ENCODE results near the gene PIP5K1C.

PIP5K1C gene

DNA sequence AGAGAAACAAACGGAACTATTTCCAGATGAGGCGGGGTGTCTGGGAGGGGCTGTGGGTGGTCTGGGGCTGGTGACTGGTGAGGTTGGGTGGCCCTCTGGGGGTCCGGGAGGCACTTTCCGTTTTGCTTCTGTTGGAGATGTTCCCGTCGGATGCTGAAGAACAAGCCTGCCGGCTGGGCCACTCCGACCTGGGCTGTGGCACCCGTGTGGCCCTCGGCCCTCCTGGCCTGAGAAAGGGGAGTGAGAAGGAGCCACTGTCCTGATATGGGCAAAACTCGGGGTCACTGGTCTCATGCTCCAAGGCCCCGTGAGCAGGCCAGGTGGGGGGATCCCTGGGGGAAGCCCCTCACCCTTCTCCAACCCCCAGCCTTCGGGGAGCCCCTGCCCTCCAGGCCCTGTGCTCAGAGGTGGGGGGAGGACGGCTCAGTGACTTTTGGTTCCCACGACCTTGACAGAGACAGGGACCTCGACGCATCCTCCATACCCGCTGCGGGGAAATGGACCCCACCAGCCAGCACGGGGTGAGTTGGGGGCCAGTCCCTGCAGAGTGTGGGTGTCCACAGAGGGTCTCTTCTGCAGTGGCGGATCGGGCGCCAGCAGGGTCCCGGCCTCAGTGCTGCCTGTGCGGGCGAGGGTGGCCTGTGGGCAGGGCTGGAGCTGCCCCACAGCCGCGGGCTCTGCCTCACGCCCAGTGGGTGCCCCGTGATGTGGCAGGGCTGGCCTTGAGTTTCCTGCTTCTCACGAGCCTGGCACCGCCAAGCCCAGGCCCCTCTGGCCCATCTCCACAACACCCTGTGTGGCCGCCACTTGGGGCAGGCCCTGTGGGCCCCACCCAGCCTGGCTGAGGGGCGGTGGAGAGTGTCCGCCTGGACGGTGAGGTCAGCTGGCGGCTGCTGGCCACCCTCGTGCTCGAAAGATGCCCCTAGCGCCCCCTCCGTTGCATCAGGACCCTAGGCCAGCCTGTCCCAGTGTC is 89.2 kb downstream of the PIP5K1C start:
- no peak for DNase-seq (ENCODE audit: low read depth)

DNA sequence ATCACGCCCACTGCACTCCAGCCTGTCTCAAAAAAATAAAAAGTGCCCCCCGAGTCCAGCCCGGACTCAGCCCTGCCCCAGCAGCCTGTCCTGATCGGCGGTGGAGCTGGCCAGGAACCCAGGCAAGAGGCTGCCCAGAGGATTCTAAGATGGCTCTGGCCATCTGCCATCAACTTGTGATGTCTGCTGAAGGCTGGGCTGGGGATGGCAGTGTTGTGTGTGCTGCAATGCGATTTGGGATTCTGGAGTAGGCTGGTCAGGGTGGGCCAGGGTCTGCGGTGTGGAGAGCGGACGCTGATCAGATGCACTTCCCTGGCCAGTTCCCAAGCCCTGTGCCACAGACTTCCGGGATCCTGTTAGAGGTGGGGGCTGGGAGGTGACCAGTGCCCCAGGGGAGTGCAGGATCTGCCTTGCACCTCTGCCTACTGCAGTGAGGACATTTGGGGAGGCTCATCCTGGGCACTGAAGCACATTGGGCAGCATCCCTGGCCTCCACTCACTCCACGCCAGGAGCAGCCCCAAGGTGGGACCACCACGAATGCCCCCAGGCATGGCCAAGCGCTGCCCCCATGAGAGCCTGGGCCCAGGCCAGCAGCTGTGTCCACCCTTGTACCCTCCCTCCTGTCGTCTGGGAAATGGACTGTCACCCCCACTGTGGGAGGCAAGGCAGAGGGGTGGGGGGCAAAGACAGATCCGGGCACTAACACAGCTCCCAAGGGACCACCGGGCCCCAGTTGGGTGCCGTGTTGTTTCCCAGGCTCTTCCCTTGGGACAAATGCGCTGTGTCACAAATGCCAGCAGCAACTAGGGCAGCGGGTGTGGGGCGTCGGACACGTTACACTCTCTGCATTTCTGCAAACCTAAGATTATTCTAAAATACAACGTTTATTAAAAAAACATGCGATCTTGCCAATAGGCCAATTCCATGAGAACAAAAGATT is 90.2 kb downstream of the PIP5K1C start:
- DNase-seq (ENCODE audit: low read depth): no peak

DNA sequence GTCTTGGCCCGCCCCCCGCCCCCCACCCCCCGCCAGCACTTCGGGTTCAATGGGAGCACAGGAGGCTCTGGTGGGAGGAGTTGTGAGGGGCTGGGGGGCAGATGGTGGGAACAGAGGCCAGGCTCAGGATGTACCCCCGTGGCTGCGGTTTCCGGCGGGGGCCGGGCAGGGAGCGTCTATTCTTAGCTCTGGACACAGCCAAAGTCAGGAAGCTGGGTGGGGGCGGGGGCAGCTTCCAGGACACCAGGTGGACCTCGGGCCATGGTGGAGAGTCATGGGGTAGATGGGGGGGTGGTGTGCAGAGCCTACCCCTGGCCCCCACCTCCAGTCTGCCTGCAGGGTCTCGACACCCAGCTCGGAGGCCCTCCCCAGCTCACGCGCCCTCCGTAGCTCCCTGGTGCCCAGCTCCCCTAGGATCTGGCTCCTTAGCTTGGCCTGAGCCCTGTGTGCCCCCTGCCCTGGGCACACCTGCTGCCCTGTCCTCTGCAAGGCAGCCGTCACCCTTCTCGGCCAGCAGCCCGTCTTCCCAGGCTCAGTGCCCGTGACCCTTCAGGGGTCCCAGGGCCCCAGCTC is 91.4 kb downstream of the PIP5K1C start:
- DNase-seq (ENCODE audit: low read depth): no peak

DNA sequence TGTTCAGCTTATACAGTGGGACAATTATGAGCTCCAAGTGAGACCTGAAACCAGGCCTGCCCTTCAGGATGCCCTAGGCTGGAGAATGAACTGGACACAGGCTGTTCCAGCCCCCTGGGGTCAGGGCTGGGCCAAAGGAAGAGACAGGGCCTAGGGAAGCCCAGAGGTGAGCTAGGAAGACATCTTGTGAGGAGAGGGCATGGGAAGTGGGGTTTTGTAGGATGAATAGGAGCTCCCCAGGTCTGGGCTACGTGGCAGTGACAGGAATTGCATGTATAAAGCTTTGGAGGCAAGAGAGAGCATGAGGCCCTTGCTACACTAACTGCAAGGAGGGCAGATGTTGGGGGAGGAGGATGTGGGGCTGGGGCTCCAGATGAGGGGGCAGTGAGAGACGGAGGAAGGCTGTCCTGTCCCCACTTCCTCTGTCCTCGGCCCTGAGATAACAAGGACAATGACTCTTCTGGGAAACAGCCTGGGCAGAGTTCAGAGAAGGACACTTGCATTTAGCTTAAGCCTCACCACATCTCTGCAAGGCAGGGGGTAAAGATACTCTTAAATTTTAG is 92.1 kb downstream of the PIP5K1C start:
- no peak for DNase-seq (ENCODE audit: low read depth)

DNA sequence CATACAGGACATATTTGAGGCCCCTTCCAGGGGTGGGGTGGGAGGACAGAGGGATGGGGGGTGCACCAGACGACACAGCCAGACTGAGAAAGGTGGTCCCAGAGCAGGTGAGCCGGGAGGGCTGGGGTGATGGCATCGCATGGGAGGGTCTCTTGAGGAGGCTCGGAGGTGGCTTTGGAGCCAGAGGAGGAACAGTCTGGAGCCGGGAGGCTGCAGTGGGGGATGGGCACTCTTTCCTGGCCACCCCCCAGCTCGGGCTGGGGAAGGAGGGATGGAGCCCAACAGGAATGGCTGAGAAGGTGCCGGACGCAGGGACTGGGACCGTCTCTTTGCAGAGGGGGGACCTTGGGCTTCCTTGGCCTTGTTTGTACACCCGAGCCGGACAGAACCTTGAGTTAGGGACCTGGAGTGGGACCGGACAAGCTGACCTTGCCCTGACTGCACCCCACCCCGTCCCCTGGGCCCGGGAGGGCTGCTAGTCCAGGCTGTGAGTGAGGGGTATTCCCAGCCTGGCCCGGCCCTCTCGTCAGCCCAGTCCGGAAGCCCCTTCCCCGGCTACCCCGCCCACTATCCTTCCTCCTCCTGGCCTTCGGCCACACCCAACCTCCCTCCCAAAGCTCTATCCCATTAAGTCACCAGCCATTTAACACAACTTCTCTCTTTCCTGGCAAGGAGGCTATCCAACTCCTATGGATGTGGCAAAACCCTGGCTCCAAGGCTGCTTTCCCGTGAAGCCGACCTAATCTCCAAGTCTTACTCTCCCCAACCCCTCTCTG is 92.8 kb downstream of the PIP5K1C start:
- DNase-seq (ENCODE audit: low read depth): no peak

DNA sequence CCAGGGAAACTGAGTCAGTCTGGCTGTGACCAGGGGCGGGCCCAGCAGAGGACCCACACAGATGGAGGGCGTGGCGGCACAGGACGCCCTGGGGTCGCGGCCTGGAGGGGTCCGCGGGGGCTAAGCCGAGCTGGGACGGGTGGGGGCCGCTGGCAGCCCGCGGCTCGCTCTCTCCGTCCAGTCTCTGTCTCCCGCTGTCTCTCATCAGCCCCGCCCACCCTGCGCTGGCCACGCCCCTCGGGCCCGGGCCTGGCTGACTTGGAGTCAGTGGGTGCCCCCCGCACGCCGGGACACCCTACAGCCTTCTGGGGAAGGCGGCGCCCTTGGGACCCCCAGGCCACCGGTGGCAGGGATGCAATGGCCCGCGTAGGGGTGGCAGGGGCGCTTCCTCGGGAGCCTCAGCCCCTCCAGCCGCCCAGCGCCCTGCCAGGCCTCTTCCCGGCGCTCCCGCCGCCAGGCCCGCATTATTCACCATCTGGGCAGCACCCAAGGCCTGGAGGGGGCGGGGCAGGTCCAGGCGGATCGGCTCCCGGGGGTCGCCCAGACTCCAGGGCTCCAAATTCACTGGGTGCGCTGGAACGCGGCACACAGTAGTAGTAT is 93.5 kb downstream of the PIP5K1C start, which contains the start of gene TBXA2R:
TSS of gene TBXA2R (minus strand) at position 186 of the 600 bp plus-strand sequence. CDS start 6,241 bp downstream, outside the sequence.
- DNase-seq (ENCODE audit: low read depth): peak; percentile 58

DNA sequence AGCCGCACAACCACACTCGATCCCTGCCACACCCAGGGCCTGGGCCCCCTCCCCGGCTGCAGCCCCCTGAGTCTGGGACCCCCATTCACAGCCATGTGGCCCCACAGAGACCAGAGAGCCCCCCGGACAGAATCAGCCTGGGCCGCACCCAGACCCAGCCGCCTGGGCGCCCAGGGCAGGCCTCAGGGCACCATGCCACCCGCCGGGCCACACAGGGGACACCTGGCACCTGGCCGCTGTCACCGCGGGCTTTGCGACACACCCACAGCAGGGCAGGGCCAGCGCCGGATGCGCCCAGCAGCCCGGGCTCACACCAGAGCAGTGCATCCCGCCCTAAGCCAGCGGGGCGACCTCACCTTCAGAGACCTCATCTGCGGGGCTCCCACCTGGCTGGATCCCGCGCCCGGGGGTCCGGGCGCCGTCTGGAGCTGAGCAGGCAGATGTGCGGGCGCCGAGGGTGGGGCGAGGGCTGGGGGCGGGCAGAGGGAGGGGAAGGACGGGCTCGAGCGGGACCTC is 94.0 kb downstream of the PIP5K1C start:
- DNase-seq (ENCODE audit: low read depth): no peak

DNA sequence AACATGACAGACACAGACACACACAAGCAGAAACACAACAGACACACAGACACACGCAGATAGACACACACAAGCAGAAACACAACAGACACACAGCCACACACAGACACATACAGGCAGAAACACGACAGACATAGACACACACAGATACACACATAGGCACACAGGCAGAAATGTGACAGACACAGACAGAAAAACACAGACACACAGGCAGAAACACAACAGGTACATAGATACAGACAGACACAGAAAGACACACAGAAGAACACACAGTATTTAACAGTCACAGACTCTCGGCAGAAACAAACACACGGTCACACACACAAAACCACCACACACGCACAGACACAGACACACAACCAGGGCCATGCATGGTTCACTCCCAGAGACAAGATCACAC is 94.5 kb downstream of the PIP5K1C start:
- DNase-seq (ENCODE audit: low read depth): no peak

DNA sequence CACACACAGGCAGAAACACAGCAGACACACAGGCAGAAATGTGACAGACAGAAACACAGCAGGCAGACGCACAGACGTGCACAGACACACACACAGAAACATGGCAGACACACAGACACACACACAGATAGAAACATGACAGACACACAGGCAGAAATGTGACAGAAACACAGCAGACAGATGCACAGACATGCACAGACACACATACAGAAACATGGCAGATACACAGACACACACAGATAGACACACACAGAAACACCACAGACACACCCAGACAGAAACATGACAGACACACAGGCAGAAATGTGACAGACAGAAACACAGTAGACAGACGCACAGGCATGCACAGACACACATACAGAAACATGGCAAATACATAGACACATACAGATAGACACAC is 94.9 kb downstream of the PIP5K1C start:
- no peak for DNase-seq (ENCODE audit: low read depth)

DNA sequence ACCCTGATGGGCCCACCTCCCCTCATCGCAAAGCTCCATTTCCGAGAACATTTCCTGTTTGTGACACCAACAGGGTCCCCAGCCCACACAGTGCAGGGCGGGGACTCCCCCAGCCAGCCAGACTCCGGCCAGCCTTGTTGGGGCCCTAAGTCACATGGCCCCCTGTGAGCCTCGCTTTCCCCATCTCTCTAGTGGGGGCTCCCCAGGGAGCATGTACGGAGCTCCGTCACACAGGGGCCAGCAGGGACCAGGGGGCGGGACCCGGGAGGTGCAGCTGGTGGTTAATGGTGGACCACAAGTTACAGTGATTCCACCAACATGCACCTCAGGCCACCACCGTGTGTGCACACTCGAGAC is 95.3 kb downstream of the PIP5K1C start:
- no peak for DNase-seq (ENCODE audit: low read depth)

DNA sequence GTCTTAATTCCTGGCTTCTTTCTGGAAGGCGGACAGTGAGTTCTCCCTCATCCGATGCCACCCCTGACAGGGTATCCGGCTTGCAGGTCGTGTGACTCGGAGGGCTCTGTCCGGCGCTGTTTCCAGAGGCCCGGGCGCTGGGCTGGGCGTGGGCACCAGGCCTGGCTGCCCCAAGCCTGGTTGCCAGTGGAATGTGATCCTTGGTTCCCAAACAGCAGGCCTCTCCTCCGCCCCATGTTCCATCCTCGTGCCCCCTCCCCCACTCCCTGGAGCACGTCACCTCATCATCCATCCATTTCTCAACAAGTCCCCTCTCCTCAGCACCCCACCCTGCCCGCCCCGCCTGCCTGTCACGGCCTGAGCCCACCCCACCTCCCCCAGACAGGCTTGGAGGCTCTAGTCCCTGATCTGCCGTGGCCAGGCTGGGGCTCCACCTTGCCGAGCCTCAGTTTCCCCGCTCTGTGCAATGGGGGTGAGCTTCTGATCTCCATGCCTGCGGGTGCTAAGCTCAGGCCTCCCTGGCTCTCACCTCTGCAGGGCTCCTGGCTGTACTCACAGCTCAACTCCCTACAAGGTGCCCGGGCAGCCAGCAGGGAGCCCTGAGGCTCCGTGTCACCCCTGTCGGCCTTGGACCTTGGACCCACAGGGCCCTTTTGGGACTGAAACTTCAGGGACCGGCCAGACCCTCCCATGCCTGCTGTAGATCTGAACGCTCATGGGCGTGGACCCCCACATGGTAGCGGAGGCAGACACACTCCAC is 95.9 kb downstream of the PIP5K1C start:
- no peak for DNase-seq (ENCODE audit: low read depth)

DNA sequence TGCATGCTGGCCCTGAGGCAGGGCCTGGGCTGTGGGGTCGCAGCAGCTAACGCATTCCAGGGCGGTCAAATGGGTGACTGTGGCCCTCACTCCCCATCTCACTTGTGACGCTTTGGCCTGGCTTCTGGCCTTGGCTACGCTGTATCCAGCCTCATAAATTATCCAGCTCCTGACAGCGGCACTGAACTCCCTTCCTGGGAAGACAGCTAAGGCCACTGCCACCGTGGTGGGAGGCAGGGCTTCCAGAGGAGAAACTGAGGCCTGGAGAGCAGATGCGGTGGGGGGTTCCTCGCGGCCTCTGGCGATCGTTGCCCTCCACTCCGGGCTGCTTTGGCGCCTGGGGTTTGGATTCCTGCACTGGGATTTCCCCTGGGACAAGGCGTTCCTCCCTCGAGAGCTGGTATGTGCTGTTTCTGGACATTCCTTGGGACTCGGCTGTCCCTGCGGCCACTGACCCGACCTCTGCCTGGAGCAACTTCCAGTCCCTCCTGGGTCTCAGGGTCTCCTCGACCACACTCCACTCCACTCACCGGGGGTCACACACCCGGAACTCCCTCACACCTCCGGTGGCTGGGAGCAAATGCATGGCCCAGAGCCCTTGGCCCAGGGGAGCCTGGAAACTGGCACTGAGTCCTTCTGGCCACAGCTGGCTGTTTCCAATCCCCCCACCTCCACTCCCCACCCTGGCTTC is 97.0 kb downstream of the PIP5K1C start:
- no peak for DNase-seq (ENCODE audit: low read depth)

DNA sequence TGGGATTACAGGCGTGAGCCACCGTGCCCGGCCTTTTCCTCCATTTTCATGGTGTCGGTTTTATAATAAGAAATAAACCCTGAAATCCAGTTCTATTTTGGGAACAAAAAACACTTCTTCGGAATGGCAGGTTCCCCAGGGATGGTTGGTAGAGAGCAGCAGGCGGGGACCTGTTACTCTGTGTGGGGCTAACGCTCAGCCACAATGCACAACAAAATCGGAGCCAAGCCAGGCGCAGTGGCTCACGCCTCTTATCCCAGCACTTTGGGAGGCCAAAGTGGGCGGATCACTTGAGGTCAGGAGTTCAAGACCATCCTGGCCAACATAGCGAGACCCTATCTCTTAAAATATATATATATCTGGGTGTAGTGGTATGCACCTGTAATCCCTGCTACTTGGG is 99.2 kb downstream of the PIP5K1C start:
- no peak for DNase-seq (ENCODE audit: low read depth)

DNA sequence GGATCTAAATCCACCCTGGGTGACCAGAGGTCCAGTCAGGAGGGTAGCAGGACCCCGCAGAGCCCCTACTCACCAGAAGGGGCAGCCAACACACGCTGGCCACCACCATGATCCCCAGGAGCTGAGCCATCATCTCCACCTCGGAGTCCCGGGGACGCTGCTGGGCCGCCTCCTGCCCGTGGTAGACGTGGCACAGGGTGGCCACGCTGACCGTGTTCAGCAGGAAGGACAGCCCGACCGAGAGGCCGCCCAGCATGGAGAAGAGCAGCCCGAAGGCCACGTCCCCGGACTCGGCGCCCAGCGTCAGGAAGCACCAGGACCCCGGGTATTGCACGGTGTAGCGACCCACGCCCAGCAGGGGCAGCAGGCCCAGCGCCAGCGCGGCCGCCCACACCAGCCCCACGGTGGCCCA is 100.5 kb downstream of the PIP5K1C start:
- no peak for DNase-seq (ENCODE audit: low read depth)

DNA sequence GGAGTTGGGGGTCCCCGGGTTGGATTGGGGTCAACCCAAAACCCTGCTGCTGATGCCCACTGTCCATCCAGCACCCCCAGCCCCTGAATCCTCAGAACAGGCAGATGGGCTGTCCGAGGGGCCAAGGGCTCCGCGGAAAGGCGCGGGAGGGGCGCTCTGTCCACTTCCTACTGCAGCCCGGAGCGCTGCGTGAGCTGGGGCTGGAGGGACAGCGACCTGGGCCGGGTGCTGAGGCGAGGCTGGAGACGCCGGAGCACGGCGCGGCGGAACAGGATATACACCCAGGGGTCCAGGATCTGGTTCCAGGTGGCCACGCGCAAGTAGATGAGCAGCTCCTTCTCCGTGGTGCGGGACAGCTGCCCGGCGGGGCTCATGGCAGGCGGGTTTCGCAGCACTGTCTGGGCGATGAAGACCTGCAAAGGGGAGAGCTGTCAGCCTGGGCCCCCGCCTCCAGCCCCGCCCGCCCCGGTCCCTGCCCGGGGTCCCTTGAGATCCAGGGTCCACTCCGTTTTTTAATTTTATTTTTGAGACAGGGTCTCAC is 104.7 kb downstream of the PIP5K1C start:
- no peak for DNase-seq (ENCODE audit: low read depth)

DNA sequence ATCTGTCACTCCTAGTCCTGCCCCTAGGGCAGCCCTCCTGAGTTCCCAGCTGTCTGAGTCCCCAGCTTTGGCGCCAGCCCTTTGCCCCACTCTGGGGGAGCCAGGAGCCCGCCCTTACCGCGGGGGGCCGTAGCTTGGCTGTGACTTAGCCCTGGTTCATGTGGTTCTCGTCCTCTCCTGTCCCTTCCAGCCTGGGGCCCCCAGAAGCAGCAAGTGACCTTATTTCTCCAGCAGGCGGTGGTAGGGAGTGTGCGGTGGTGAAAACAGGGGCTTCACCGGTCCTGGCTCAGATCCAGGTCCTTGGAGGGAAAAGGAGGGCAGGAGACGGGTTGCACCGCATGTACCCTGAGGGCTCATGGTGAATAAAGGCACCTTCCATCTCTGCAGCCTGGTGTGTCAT is 107.1 kb downstream of the PIP5K1C start:
- no peak for DNase-seq (ENCODE audit: low read depth)

DNA sequence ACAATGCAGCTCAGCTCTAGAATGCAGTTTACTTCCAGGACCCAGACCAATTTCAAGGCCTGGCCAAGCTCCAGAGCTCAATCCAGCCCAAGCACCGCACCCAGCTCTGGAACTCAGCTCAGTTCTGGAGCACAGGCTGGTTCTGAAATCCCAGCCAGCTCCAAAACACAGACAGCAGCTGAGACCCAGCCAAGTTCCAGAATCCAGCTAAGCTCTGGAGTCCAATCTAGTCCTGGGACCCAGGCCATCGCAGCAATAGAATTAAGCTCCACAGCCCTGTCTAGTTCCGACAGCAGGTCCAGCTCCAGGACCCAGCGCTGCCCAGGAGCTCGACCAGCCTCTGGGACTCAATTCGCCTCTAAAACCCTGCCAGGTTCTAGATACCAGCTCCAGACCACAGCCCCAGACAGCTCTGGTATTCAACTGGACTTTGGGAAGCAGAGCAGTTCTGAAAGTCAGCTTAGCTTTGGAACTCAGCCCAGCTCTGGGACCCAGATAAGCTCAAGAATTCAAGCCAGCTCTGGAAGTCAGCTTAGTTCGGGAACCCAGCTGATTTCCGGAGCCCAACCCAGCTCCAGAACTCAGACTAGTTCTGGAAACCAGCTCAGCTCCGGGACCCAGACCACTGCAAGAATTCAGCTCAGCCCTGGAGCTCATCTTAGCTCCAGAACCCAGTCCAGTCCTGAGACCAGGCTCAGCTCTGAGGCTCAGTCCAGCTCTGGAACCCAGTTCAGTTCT is 108.2 kb downstream of the PIP5K1C start:
- no peak for DNase-seq (ENCODE audit: low read depth)

DNA sequence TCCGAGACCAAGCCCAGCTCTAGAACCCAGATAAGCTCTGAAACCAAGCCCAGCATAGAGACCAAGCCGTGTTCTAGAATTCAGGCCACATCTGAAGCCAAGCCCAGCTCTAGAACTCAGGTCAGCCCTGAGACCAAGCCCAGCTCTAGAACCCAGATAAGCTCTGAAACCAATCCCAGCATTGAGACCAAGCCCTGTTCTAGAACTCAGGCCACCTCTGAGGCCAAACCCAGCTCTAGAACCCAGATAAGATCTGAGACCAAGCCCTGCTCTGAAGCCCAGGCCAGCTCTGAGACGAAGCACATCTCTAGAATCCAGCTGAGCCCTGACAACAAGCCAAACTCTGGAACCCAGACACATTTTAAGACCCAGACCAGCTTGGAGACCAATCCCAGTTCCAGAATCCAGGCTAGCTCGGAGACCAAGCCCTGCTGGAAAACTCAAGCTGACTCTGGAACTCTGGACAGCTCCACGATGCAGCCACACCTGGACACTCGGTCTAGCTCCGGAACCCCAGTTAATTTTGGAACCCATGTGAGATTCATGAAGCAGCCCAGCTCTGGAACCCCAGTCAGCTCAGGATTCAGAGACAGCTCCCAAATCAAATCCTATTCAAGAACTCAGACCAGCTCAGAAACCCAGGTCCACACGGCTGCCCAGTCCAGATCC is 109.1 kb downstream of the PIP5K1C start:
- no peak for DNase-seq (ENCODE audit: low read depth)

All from HS-5 (cell line).